CD1c-positive myeloid dendritic cell (primary cell): Measurements from ENCODE around the gene KANK3.
"Not testable (repeated sequence)": the region's sequence is repeated elsewhere in the genome, so short reads cannot be mapped to it uniquely, and the experiment has no call there.

Experiments used
- DNase-seq: peaks from one replicate; pipeline ENCODE4 v3.0.0-alpha.2; 2016; ENCODE audit errors: extremely low spot score

The KANK3 gene

GRCh38 chr19:8342684-8343482, at the start of gene KANK3:
TSS of gene KANK3 (minus strand) at chr19:8343262. CDS start at chr19:8337828, 5,434 bp downstream.
- peak; percentile 94 for DNase-seq

GRCh38 chr19:8392017-8392591, 49.0 kb upstream of the KANK3 start:
- no peak for DNase-seq

- no peak for DNase-seq
Measured at GRCh38 chr19:8391198-8392016, 48.3 kb upstream of the KANK3 start.

- peak; percentile 95 for DNase-seq
Measured at GRCh38 chr19:8390617-8390981, 47.5 kb upstream of the KANK3 start.

GRCh38 chr19:8389891-8390616, 47.0 kb upstream of the KANK3 start, which contains the start of gene RAB11B:
TSS of gene RAB11B (plus strand) at chr19:8390360. CDS start at chr19:8390417, 57 bp downstream.
- DNase-seq: peak; percentile 99

GRCh38 chr19:8388612-8388958, 45.5 kb upstream of the KANK3 start:
- DNase-seq: no peak

- DNase-seq: no peak
Measured at GRCh38 chr19:8387688-8388611, 44.9 kb upstream of the KANK3 start.

- DNase-seq: no peak
Measured at GRCh38 chr19:8386990-8387389, 43.9 kb upstream of the KANK3 start.

GRCh38 chr19:8386419-8386818, 43.4 kb upstream of the KANK3 start:
- DNase-seq: not testable (repeated sequence)

- not testable (repeated sequence) for DNase-seq
Measured at GRCh38 chr19:8385566-8385965, 42.5 kb upstream of the KANK3 start.

- DNase-seq: not testable (repeated sequence)
Measured at GRCh38 chr19:8385103-8385502, 42.0 kb upstream of the KANK3 start.

GRCh38 chr19:8384569-8384968, 41.5 kb upstream of the KANK3 start:
- DNase-seq: not testable (repeated sequence)

GRCh38 chr19:8379156-8379891, 36.3 kb upstream of the KANK3 start:
- DNase-seq: not testable (repeated sequence)

- no peak for DNase-seq
Measured at GRCh38 chr19:8377598-8377997, 34.5 kb upstream of the KANK3 start.

- DNase-seq: not testable (repeated sequence)
Measured at GRCh38 chr19:8376373-8376974, 33.4 kb upstream of the KANK3 start.

- DNase-seq: not testable (repeated sequence)
Measured at GRCh38 chr19:8375766-8376165, 32.7 kb upstream of the KANK3 start.

- DNase-seq: no peak
Measured at GRCh38 chr19:8373867-8374813, 31.1 kb upstream of the KANK3 start.

GRCh38 chr19:8371011-8371804, 28.1 kb upstream of the KANK3 start:
- no peak for DNase-seq
